GM19455 (cell line): ENCODE measurements around the gene ESYT2.
"Not testable (repeated sequence)": the region's sequence is repeated elsewhere in the genome, so short reads cannot be mapped to it uniquely, and the experiment has no call there.

Source experiments
- ATAC-seq: cut with Tn5 transposase; IDR thresholded peaks from one replicate; pipeline ENCODE4 v1.9.1; 2021; ENCODE audit not compliant: unreplicated experiment

Gene ESYT2

DNA sequence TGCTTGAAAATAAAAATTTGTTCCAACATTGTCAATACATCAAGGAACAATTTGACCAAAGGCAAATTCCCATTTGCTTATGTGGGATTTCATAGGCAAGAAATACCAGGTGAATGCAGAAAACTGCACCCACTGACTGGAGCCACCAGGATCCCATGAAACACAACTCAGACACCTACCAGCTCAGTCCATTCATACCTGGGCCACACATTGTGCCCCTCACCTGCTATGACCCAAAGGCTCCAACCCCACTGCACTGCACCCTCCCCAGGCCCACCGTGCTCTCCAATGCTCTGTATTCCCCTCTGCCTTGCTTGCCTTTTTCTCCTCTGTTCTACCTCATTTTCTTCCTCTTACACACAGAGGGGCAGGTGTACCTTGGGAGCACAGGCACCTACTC lies 130.0 kb downstream of the ESYT2 start:
- no peak for ATAC-seq

DNA sequence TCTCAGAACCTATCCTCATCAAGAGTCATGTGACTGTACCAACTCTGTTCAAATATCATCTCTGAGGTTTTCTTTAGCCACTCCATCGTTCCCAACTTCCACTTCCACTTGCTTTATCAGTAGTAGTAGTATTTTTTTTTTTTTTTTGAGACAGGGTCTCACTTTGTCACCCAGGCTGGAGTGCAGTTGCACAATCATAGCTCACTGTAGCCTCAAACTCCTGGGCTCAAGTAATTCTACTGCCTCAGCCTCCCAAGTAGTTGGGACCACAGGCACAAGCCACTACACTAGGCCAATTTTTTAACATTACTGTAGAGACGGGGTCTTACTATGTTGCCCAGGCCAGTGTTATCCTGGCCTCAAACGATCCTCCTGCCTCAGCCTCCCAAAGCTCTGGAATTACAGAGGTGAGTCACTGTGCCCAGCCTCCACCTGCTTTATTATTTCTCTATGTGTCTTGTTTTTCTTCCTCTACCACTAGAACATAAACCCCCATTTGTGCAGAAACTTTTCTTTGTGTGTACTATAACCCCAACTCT lies 130.6 kb downstream of the ESYT2 start:
- no peak for ATAC-seq

- ATAC-seq: not testable (repeated sequence)
Observed at GRCh38 chr7:158697597-158697996, 131.7 kb downstream of the ESYT2 start.

GRCh38 chr7:158695726-158696452 lies 133.4 kb downstream of the ESYT2 start:
- no peak for ATAC-seq

- ATAC-seq: no peak
Observed at GRCh38 chr7:158695056-158695455, 134.3 kb downstream of the ESYT2 start.

DNA sequence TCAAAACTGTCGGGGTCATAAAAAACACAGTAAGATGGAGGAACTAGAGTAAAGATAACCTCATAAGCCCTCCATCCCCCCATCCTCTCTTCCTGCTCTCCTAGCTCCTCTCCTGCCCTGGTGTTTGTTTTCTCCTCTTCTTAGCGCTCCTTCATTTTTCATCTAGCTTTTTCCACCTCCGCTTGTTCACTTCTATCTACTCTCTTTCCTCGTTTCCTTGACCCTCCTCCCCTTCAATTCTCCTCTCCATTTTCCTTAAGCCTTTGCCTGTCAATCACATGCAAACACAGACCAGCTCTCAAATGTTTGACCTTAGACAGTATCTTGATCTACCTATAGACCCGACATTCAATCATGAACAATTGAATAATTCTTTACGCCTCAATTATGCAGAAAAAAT lies 134.7 kb downstream of the ESYT2 start:
- no peak for ATAC-seq

- ATAC-seq: no peak
Observed at GRCh38 chr7:158689488-158689887, 139.8 kb downstream of the ESYT2 start.

GRCh38 chr7:158687406-158687805 lies 141.9 kb downstream of the ESYT2 start:
- ATAC-seq: no peak

GRCh38 chr7:158685693-158686092 lies 143.6 kb downstream of the ESYT2 start:
- no peak for ATAC-seq

DNA sequence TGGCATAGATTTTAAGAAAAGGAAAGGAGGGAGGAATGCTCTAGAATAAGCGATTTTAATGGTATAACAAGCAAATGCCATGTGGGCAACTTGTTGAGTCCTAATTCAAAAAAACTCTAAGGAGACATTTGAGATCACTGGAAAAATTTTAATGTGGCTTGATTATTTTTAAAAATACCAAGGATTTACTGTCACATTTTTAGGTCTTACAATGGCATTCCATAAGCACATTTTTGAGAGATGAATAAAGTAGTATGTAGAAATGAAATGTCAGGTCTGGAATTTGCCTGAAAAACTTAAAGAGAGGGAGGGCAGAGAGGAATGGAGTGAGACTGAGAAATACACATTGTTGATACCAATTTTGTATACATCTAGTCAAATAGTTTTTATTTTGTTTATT lies 145.0 kb downstream of the ESYT2 start:
- no peak for ATAC-seq

- ATAC-seq: no peak
Observed at GRCh38 chr7:158683541-158683940, 145.8 kb downstream of the ESYT2 start.

- no peak for ATAC-seq
Observed at GRCh38 chr7:158682456-158682855, 146.9 kb downstream of the ESYT2 start.
